Stimulated activated CD4-positive, alpha-beta T cell treated with anti-CD3 and anti-CD28 coated beads, TNF-alpha, amount 100 ng/mL, for 48 hours (primary cell): ENCODE measurements around the gene CNOT6.
A peak's percentile ranks its signal among the peaks of the same experiment; 100 is the strongest.

Experiments
- DNase-seq, 3 donors: peaks; one replicate each; pipeline ENCODE4 v3.0.0-alpha.2; 2020; ENCODE audit warnings: low read depth in 3 of 3

CNOT6 gene

DNA sequence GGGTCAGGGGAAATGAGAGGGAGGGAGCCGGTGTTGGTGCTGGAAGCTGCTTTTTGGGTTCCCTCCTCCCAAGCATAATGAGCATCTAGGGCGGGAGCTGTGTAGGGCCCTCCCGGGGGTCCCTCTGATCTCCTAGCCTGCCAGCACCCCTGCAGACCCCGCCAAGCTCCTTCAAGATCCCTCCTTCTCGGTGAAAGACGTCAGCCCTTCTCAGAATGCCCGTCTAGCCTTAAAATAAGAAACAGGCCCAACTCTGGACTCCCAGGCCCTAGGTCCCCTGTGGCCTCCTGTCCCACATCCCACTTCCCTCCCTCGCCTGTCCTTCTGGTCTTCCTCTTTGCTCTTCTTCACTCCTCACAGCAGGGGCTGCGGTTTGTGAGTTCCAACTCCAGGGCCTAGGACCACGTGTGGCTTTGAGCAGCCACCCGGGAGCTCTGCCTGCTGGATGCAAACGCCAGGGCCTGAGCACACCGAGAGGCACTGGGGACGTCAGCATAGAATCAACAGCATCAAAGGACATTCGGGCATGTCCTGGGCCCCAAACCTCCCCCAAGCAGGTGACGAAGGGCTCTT is 105.9 kb downstream of the CNOT6 start:
- no peak for DNase-seq

DNA sequence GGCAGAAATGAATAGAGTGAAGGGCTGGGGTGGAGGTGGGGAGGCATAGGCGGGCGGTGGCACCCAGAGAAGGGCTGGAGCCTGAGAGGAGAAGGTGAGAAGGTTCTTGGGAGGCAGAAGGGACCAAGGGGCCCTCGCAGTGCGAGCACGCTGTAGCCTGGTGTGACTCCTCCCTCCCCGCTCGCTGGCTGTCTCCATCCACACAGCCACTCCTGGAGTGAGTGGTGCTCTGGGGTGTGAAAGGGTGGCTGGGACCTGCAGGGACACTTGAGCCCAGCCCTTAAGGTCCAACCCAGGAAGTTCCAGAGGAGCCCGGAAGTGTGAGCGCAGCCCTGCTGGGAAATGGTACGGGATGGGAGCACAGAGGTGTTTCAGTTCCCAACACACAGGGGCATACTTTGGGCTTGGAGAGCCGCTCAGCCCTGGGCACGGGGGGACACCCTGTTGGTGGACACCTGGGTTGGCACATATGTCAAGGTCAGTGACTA is 106.4 kb downstream of the CNOT6 start:
- no peak for DNase-seq

DNA sequence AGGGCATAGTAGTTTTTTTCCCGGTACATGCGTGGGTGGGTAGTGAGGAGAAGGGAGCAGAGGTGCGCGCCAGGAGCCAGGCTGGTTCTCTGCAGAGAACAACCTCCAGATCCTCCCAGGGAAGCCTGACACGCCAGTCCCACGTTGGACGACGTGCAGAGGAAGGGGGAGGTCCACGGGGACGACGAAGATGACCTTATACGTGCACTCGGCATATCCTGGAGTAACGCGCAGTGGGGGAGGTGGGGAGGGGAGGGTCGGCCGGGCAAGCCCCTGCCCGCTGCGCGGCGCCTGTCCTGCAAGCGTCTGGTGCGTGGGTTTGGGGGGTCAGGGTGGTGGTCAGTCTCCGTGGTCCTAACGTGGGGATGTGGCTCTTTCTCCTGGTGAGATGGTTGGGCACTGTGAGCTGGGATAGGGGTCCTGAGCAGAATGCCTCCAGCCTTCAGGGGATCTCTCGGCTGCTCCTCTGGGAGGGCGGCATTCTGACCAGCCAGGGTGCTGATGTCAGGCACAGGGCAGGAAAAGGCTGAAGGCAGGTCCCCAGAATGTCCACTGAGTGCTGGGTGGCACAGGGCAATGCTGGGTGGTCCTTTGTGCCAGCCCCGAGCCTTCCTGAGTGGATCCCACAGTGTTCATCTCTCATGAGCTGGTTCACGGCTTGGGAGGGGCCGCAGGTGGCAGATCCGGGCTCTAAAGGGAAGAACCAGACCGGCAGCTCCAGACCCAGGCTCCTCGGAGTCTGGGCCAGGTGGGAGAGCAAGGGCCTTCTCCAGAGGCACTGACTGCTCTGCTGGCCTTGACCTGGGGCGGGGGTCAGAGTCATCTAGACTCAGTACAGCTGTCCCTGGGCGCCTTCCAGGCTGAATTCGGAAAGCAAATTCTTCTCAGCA is 107.7 kb downstream of the CNOT6 start:
- no peak for DNase-seq

DNA sequence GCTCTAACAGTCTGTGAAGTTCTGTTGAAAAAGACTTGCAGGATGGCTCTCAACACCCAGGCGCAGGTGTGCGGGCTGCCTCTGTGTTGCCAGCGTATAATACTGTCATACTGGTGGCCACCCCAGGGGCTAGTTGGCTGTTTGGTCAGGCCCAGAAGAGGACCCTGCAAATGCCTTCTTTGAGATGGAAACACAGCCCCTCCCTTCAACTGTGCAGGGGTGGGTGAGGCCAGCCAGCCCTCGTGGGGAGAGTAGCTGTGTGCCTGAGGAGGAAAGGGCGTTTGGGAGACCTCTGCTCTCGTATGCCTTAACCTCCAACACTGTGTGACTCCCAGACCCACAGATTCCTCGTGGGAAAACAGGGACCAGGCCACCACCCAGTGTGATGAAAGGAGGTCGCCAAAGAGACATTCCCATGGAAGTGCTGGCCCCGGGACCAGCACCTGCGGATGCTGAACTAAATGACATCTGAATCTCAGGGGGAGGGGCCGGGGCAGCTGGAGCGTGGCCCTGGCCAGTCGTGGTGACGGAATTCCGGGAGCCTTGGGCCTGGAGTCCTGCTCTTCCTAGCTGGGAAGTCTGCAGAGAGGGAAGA is 108.4 kb downstream of the CNOT6 start:
- no peak for DNase-seq

DNA sequence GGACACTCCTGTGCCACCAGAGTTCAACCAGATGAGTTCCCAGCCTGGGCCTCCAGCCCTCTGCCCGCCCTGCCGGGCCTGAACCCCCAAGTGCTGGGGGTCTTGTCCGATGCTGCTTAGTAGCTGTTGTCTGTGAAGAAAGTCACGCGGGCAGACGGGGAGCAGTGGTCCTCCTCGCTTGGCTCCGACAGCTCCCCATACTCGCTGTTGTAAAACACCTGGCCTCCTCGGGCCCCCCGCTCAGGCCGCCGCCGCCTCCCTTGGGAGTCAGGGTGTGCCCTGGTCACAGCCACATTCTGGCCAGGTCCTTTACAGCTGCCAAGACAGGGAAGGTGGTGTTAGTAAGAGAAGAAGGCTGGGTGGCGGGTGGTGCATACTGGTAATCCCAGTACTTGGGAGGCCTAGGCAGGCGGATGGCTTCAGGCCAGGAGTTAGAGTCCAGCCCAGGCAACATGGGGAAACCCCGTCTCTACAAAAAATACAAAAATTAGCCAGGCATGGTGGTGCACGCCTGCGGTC is 109.0 kb downstream of the CNOT6 start:
- no peak for DNase-seq

DNA sequence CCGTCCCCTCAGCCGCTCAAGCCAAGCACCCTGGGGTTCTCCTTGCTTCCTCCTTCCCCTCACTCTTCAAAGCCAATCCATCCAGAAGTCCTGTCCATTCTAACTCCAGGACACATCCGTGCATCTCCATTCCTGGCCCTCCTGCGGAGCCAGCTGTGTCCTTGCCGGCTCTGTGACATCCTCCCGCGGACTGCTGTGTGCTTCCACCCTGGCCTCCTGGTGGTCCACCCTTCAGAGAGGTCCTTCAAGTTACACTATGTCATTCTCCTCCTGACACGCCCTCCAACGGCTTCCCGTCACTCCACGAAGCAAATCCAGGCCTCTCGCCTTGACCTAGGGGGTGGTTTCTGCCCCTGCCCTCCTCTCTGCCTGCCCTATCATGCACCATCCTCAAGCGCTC is 110.1 kb downstream of the CNOT6 start:
- no peak for DNase-seq

DNA sequence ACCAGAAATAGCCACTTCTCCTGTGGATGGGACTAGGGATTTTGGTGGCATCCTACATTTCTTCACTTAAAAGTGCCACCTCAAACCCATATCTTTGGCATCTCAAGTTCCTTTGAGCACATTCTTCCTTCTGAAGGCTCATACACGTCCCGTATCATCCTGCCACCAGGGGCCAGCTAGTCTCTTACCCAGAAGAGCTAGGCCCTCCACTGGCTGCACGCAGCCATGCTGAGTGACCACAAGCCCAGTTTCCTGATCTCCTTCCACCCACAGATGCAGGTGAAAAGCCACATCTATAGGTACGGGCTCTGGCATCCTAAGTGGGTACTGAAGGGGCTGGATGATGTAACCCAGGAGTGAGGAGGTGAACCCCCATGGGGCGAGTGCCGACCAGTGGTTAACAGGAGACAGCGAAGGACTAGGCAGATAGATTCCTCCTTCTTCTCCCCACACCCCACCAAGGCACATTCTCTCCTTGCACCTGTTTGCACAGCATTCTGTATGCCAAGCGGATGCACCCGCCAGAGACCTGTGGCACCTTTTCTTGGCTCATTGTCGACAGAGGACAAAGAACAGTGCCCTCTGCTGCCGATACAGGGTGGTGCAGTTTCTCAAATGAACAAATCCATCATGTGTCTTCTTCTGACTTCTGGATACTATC is 111.5 kb downstream of the CNOT6 start:
- peak; percentile 38 to 57 (median 52) for DNase-seq

DNA sequence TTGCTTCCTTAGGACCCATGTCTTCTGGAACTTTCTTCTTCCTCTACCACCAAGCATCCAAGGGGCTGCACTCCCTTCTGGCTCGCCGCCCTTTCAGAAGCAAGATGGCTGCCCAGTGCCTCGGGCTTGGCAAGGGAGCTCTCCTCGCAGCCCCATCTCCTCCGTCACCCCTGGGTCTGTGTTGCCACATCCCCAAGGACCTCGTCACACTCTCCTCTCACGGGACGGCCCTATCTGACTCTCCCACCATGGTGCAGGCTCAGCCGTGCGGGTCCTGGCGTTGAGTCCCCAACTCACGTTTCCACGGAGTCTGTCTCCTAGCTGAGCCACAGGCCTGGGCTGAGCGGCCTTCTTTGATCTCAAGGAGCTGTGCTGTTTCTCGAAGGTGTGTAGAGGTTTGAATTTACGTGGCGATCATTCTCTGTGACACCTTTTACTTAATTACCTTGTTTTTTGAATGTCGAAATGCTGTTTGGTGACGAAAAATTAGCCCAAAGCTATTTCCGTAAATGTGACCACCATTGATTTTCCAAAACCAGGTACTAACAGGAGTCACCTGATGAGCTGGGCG is 112.1 kb downstream of the CNOT6 start:
- no peak for DNase-seq

DNA sequence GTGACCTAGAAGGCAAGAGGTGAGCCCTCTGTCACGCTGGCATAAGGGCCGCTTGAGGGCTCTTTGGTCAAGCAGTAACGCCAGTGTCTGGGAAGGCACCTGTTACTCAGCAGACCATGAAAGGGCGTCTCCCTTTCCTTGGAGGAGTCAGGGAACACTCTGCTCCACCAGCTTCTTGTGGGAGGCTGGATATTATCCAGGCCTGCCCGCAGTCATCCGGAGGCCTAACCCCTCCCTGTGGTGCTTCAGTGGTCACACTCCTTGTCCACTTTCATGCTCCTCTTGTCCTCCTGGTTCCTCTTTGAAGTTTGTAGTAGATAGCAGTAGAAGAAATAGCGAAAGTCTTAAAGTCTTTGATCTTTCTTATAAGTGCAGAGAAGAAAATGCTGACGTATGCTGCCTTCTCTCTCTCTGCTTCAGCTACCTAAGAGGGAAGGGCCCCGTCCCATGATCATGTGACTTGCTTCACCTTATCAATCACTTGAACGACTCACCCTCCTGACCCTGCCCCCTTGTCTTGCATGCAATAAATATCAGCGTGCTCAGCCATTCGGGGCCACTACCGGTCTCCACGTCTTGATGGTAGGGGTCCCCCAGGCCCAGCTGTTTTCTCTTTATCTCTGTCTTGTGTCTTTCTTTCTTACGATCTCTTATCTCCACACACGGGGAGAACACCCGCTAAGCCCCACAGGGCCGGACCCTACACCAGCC is 113.8 kb downstream of the CNOT6 start:
- no peak for DNase-seq

DNA sequence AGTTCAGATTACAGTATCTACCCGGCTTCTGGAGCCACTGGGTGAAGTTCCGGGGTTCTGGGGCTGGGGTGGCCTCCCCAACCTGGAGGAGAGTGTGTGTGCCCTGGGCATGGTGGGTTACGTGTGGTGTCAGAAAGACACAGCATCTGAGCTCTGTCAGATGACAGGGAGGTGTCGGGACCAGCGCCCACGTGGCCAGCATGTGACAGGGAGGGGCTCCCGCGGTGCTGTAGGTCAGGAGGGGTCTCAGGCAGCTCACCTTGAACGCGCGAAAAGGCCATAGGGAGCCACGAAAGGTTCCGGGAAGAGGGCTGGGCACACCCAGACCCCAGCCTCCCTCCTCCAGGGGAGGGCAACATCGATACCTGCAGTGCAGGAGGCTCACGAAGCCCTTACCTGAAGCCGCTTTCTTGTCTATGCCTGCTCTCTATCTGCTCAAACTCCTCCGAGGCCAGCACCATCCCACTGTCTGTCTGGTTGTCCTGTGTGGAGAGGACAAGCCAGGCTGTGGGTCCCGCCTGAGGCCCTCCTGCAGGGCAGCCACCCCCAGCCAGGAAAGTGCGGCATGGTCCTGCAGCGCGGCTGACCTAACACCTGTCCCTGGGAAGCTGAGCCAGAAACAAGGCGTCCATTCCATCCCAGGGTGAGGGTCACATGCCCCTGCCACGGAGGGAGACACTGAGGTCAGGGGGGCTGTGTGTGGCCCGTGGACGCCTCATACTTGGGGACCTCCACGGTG is 114.6 kb downstream of the CNOT6 start:
- DNase-seq, result no peak

DNA sequence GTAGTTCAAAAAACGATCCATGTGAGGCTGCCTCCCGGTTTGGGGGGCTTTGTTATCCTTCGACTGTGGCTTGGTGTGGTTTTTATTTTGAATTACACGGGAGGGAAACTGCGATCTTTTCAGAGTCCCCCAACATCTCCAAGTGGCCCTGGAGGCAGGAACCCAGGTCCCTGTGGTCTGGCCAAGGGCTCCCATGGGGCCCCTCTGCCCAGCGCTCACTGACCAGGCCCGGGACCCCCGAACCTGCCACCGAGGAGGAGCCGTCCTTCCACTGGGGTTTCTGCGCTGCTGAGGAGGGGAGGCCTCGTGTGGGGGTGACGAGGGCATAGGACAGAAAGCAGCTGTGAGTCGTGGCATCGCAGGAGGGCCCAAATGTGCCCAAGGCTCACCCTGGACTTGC is 115.2 kb downstream of the CNOT6 start:
- DNase-seq, result no peak

DNA sequence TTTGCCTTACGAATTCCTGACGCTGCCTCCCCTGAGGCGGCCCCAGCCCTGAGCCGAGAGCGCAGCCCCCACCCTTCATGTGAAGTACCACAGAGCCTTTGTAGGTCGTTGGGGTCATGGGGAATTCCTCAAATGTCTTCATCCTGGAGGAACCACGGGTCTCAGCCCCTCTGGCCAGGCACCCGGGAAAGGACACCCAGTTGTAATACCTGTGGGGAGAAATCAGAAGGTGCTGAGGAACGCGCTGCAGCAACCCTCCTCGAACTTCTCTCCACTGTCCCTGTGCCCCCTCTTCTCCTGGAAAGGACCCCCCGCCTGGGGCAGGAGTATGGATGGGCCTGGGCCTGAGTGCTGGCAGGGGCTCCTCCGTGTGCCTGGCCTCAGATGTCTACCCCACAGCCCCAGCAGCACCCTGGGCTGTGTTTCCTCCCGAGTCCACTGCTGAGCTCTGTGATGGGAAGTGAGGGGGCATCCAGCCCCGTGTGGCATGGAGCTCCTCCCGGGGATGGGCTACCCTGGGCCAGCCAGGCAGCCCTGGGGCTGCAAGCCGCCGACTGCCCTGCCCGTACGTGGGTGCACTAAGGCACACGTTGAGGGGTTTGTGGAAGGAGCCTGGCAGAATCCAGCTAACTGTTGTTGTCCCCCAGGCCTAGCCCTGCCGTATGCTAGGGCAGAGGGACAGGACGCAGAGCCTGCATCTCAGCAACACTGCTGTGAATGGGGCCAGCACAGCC is 115.8 kb downstream of the CNOT6 start:
- DNase-seq, result no peak

DNA sequence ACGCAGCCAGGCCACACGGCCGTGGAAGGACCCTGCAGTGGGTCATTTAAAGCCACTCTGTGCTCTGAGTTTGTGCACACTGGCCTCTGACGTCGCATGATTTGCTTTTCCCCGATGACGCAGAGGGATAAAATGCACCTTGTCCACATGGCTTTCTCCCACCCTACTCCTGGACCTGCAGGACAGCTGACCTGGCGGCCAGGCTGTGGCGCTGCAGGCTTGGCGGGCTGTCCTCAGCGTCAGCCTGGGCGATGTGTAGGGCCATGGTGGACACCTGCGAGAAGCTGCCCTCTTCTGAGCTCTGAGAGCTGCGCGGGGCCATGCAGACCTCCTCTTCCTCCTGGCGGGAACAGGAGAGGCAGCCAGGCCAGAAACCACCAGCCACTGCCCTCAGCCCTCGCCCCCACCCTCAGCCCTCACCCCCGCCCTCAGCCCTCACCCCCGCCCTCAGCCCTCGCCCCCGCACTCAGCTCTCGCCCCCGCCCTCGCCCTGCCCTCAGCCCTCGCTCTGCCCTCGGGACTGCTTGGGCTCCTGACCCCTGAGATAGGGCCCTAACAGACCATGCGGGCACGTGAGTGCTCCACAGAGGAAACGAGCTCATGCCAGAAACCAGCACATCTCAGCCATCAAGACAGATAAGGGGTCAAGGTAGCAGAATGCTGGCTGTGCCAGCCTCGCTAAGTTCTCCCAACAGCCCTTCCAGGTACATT is 117.1 kb downstream of the CNOT6 start:
- no peak for DNase-seq

DNA sequence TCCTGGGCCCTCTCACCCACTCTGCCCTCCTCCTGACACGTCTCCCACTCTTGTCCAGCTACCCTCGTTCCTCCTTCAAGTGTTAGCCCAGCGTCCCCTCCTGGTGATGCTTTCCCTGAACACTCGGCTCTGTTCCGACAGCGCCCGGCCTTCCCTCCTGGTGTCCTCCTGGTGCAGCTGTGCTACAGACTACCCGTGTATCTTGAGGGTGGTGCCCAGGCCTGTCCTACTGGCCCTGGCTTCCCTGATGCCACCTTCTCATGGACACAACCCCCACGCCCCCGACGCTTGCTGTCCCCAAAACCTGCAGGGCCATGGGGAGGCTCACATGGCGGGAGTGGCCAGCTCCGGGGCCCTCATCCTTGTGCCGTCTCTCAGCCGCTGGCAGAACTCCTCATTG is 118.5 kb downstream of the CNOT6 start:
- no peak for DNase-seq

DNA sequence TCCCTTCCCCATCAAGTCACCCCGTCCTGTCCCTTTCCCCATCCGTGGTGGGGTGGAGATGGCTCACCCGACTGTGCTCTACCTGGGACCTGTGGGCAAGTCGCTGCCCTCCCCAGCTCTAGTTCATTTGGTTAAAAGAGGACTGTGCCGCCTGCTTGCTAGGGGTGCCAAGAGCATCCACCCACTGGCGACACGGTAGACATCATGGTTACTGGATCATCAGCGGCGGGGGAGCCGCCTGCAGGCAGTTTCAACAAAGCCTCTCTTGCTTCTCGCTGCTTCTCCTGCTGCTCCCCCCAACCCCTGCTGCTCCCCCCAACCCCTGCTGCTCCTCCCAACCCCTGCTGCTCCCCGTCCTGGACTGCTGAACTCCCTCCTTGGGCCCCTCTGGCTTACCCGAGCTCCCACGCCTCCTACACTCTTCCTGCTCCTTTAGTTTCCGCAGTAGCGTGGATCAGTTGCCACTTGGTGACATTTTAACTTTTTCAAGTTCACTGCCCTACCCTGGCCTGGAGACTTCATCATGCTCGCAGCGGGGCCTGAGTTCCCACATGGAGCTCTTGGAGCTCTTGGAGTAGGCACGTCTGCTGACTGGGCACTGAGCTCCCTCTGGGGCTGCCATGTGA is 119.1 kb downstream of the CNOT6 start:
- no peak for DNase-seq

DNA sequence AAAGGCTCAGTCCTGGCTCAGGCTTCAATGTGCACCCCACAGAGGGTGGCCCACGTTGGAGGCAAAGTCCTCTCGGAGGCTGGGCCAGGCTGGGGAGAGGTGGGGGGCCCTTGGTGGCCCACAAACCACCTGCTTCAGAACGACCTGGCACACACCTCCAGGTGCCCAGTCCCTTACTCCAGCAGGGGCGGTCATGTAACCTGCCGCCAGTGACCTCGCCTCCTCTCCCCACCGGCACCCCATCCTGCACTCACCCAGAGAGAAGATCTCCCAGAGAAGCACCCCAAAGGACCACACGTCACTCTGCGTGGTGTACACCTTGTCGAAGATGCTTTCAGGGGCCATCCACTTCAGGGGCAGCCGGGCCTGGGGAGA is 119.6 kb downstream of the CNOT6 start:
- DNase-seq, result no peak

DNA sequence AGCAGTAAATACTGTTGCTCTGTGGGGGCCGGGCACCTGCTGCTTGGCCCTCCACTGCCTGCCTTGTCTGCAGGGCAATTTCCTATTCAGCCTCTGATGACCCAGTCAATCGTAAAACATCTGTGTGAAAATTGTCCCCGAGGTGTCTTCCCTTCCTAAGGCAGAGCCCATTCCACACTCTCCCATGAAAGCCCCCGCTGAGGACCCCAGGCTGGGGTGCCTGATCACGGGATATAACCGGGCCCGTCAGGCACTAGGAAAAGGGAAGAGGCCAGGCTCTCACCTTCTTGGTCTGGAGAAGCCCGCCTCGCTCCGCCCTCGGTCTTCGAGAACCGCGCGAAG is 124.3 kb downstream of the CNOT6 start:
- no peak for DNase-seq

DNA sequence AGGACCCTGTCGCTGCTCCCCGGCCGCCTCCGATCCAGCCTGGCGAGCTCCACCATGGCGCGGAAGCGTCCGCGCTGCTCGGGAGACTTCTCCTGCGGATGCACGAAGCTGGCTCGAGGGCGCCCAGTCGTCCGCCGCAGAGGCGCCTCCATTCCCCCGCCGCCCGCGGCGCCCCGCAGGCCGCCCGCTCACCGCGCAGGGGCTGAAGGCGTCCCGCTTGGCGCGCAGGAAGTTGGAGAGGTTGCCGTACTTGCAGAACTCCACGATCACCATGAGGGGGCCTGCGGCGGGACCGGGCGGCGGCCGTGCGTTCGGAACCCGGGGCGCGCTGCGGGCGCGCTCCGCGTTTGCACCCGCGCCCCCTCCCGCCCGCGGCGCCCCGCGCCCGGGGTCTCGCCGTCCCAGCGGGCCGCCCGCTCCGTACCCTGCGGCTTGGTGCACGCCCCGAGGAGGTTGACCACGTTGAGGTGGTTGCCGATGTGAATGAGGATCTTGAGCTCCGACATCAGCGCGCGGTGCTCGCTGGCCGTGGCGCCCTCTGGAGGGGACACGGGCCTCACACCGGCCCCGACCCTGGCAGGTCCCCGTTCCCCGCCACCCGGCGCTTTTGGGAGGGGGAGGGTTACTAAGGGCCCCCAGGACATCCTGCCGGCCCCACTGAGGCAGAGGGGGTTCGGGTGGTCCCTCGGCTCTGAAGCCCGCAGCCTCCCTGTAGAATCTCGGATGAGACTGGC is 124.8 kb downstream of the CNOT6 start:
- peak; percentile 11 to 13 (median 11) for DNase-seq
